GM18511 (cell line): ENCODE data around the gene SLAIN1.

Experiments used
- ATAC-seq: cut with Tn5 transposase; IDR thresholded peaks from one replicate; pipeline ENCODE4 v1.9.1; 2021; ENCODE audit warnings: mild to moderate bottlenecking, moderate library complexity; ENCODE audit not compliant: unreplicated experiment

The SLAIN1 gene

GRCh38 chr13:77703408-77703807 lies 5.9 kb downstream of the SLAIN1 start:
- no peak for ATAC-seq

- ATAC-seq, result no peak
Measured at GRCh38 chr13:77714119-77714755, 16.8 kb downstream of the SLAIN1 start.

- ATAC-seq, result peak; percentile 77
Measured at GRCh38 chr13:77715233-77715891, 17.9 kb downstream of the SLAIN1 start.

GRCh38 chr13:77716692-77717091 lies 19.2 kb downstream of the SLAIN1 start:
- ATAC-seq, result no peak

- no peak for ATAC-seq
Measured at GRCh38 chr13:77717508-77717907, 20.0 kb downstream of the SLAIN1 start.

- no peak for ATAC-seq
Measured at GRCh38 chr13:77719128-77719527, 21.6 kb downstream of the SLAIN1 start.

GRCh38 chr13:77720988-77721387 lies 23.5 kb downstream of the SLAIN1 start:
- no peak for ATAC-seq

- peak; percentile 93 for ATAC-seq
Measured at GRCh38 chr13:77724092-77724491, 26.6 kb downstream of the SLAIN1 start.

- ATAC-seq, result no peak
Measured at GRCh38 chr13:77725071-77725470, 27.6 kb downstream of the SLAIN1 start.

- ATAC-seq, result no peak
Measured at GRCh38 chr13:77728265-77729125, 31.0 kb downstream of the SLAIN1 start.

- ATAC-seq, result peak; percentile 98
Measured at GRCh38 chr13:77729502-77730221, 32.2 kb downstream of the SLAIN1 start.

- no peak for ATAC-seq
Measured at GRCh38 chr13:77730572-77730971, 33.1 kb downstream of the SLAIN1 start.

- ATAC-seq, result no peak
Measured at GRCh38 chr13:77732287-77732686, 34.8 kb downstream of the SLAIN1 start.

- no peak for ATAC-seq
Measured at GRCh38 chr13:77733674-77734073, 36.2 kb downstream of the SLAIN1 start.

GRCh38 chr13:77737583-77738200 lies 40.2 kb downstream of the SLAIN1 start:
- ATAC-seq, result peak; percentile 88

- ATAC-seq, result no peak
Measured at GRCh38 chr13:77740097-77740735, 42.7 kb downstream of the SLAIN1 start.

- no peak for ATAC-seq
Measured at GRCh38 chr13:77740931-77741596, 43.6 kb downstream of the SLAIN1 start.

GRCh38 chr13:77741597-77741972 lies 44.1 kb downstream of the SLAIN1 start:
- no peak for ATAC-seq

GRCh38 chr13:77742801-77743200 lies 45.3 kb downstream of the SLAIN1 start:
- ATAC-seq, result no peak

- ATAC-seq, result no peak
Measured at GRCh38 chr13:77745784-77746183, 48.3 kb downstream of the SLAIN1 start.
